GM12865 (cell line): Measurements from ENCODE around the gene ARHGAP9.
A peak's percentile ranks its signal among the peaks of the same experiment; 100 is the strongest.

ENCODE experiments used
- DNase-seq: peaks from one replicate; pipeline ENCODE4 v3.0.0; 2010; ENCODE audit warnings: low read depth
- H3K4me3 ChIP-seq: 2 replicates; pipeline ENCODE4 v1.5.1; 2011; ENCODE audit warnings: mild to moderate bottlenecking, low read depth, low read length, control low read depth
- CTCF ChIP-seq: IDR thresholded peaks from 2 replicates; pipeline ENCODE4 v1.5.1; 2011; ENCODE audit warnings: low read length, control low read depth, low read depth, inconsistent platforms; ENCODE audit not compliant: insufficient read depth; ENCODE audit errors: missing control alignments

ARHGAP9 gene

GRCh38 chr12:57524814-57525614 lies 45.3 kb upstream of the ARHGAP9 start:
- H3K4me3 ChIP-seq = no peak overlapping the region
- DNase-seq = no peak
- no peak for TF ChIP-seq CTCF

GRCh38 chr12:57523706-57524614 lies 44.3 kb upstream of the ARHGAP9 start:
- no peak for TF ChIP-seq CTCF
- peak overlapping the region; percentile 92 for H3K4me3 ChIP-seq
- DNase-seq = peak; percentile 25

GRCh38 chr12:57522887-57523705 lies 43.4 kb upstream of the ARHGAP9 start:
- DNase-seq = peak; percentile 53
- H3K4me3 ChIP-seq = peak overlapping the region; percentile 92
- no peak for TF ChIP-seq CTCF

GRCh38 chr12:57522011-57522886 lies 42.6 kb upstream of the ARHGAP9 start, which contains the start of gene MBD6:
Gene MBD6, plus strand, starts transcription at chr12:57522824. Its CDS starts 1,480 bp downstream, at chr12:57524304.
- DNase-seq = peak; percentile 97
- TF ChIP-seq CTCF = no peak
- peak within 1 kb of the TSS; percentile 92 for H3K4me3 ChIP-seq

GRCh38 chr12:57521525-57522010 lies 41.9 kb upstream of the ARHGAP9 start:
- peak overlapping the region; percentile 61 for H3K4me3 ChIP-seq
- no peak for TF ChIP-seq CTCF
- DNase-seq = no peak
